ENCODE data around the gene PGBD2. TPM values are rescaled to one million over a fixed set of nuclear protein-coding genes. Genes with fewer than 3 reads are reported as not detected.
"Not testable (repeated sequence)": the region's sequence is repeated elsewhere in the genome, so short reads cannot be mapped to it uniquely, and the experiment has no call there.

PGBD2 gene
- total RNA-seq, 1 experiment from 2014 or later: 5.7 TPM

- no peaks in the 10 kb centered on the region for H3K27me3 ChIP-seq (replicated peaks; ENCODE audit: insufficient read depth, low read depth, low read length, poor library complexity)
- CTCF ChIA-PET: interaction anchor here (0.6 to 1.0 kb wide), 2 partner anchors 33 to 47 kb away, joined by 3 to 7 read pairs; no protein-coding TSS in a partner anchor
- H3K27ac ChIP-seq (ENCODE audit: low read depth, low read length, poor library complexity, severe bottlenecking): no peak overlapping the region
- intact Hi-C loops (cut with micrococcal nuclease; ENCODE audit: unreplicated experiment): loop anchor here (1.0 kb wide), 1 partner anchor 32 kb away; the partner anchor contains the start of gene PGBD2
- peaks cover 5% of the 10 kb centered on the region for H3K4me1 ChIP-seq (ENCODE audit: insufficient read depth, low read length, poor library complexity, severe bottlenecking)
- H3K4me3 ChIP-seq (ENCODE audit: low read depth, low read length, poor library complexity, severe bottlenecking): peak overlapping the region; percentile 79
- POLR2A ChIA-PET (ENCODE audit: low non-redundant PET): no interaction called here
- H3K36me3 ChIP-seq (ENCODE audit: insufficient read depth, low read length, poor library complexity, severe bottlenecking): no peaks in the 10 kb centered on the region
- no TSS peak for BruUV-seq (replicated peaks)
- TF ChIP-seq EZH2 (IDR thresholded peaks at IDR 0.05; ENCODE audit: borderline replicate concordance, low read depth, low read length, poor library complexity, severe bottlenecking): no peak
- TF ChIP-seq, protein P1, sequence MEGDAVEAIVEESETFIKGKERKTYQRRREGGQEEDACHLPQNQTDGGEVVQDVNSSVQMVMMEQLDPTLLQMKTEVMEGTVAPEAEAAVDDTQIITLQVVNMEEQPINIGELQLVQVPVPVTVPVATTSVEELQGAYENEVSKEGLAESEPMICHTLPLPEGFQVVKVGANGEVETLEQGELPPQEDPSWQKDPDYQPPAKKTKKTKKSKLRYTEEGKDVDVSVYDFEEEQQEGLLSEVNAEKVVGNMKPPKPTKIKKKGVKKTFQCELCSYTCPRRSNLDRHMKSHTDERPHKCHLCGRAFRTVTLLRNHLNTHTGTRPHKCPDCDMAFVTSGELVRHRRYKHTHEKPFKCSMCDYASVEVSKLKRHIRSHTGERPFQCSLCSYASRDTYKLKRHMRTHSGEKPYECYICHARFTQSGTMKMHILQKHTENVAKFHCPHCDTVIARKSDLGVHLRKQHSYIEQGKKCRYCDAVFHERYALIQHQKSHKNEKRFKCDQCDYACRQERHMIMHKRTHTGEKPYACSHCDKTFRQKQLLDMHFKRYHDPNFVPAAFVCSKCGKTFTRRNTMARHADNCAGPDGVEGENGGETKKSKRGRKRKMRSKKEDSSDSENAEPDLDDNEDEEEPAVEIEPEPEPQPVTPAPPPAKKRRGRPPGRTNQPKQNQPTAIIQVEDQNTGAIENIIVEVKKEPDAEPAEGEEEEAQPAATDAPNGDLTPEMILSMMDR (conservative IDR thresholded peaks at IDR 0.05; ENCODE audit: low read depth, low read length): no peak
- H3K9me3 ChIP-seq (ENCODE audit: low read depth, low read length, poor library complexity, severe bottlenecking): no peaks in the 10 kb centered on the region
- DNase-seq (ENCODE audit: low spot score): no peak
Observed at GRCh38 chr1:248873993-248874533, 32.0 kb upstream of the PGBD2 start.

DNA sequence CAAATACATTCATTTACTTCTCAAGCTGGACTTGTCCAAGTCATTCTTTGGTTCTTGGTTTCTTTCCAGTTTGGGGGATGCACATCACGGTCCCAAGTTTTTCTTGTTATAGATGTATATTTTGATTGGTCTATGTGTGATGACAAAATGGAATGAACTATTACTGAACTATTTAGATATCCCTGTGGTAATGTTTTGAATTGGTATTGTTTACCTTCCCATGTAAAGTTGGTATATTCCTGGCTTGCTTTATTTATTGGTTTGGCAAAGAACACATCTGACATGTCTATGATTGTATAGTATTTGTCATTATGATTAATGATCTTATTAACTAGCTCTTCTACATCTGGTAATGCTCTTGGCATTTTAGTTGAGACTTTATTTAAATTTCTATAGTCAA, 24.8 kb upstream of the PGBD2 start:
- H3K27me3 ChIP-seq (replicated peaks; ENCODE audit: insufficient read depth, low read depth, low read length, poor library complexity): no peaks in the 10 kb centered on the region
- H3K4me1 ChIP-seq (ENCODE audit: insufficient read depth, low read length, poor library complexity, severe bottlenecking): peaks cover 3% of the 10 kb centered on the region
- no peak overlapping the region for H3K27ac ChIP-seq (ENCODE audit: low read depth, low read length, poor library complexity, severe bottlenecking)
- intact Hi-C loops (cut with micrococcal nuclease; ENCODE audit: unreplicated experiment): no loop called here
- ChIA-PET POLR2A (ENCODE audit: low non-redundant PET) (no interaction called here), CTCF (no interaction called here)
- no TSS peak for BruUV-seq (replicated peaks)
- no peaks in the 10 kb centered on the region for H3K36me3 ChIP-seq (ENCODE audit: insufficient read depth, low read length, poor library complexity, severe bottlenecking)
- no peak for DNase-seq (ENCODE audit: low spot score)
- no peaks in the 10 kb centered on the region for H3K9me3 ChIP-seq (ENCODE audit: low read depth, low read length, poor library complexity, severe bottlenecking)
- no peak overlapping the region for H3K4me3 ChIP-seq (ENCODE audit: low read depth, low read length, poor library complexity, severe bottlenecking)
- TF ChIP-seq, protein P1 (conservative IDR thresholded peaks at IDR 0.05; ENCODE audit: low read depth, low read length): no peak
- TF ChIP-seq EZH2 (IDR thresholded peaks at IDR 0.05; ENCODE audit: borderline replicate concordance, low read depth, low read length, poor library complexity, severe bottlenecking): no peak

DNA sequence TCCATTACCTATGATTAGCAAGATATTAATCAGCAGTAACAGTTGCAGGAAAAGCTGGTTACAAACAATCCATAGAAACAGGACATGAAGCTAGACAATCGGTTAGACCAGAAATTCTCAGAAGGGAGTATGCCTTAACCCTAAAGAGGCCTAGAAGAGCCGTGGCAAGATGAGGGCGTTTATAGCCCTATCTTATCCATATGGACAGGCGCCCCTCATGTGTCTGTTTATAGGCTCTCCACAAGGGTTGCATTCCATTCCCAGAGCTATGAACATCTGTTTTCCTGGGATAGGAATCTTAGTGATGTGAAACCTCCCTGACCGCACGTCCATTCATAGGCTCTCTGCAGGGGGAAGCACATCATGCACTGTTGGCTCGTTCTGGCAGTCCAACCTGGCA, 23.6 kb upstream of the PGBD2 start:
- H3K27me3 ChIP-seq (replicated peaks; ENCODE audit: insufficient read depth, low read depth, low read length, poor library complexity); DNase-seq (ENCODE audit: low spot score); H3K9me3 ChIP-seq (ENCODE audit: low read depth, low read length, poor library complexity, severe bottlenecking); H3K36me3 ChIP-seq (ENCODE audit: insufficient read depth, low read length, poor library complexity, severe bottlenecking); BruUV-seq (replicated peaks); CTCF ChIA-PET; H3K4me3 ChIP-seq (ENCODE audit: low read depth, low read length, poor library complexity, severe bottlenecking); POLR2A ChIA-PET (ENCODE audit: low non-redundant PET); intact Hi-C loops (cut with micrococcal nuclease; ENCODE audit: unreplicated experiment); H3K27ac ChIP-seq (ENCODE audit: low read depth, low read length, poor library complexity, severe bottlenecking): not testable (repeated sequence)
- peaks cover 14% of the 10 kb centered on the region for H3K4me1 ChIP-seq (ENCODE audit: insufficient read depth, low read length, poor library complexity, severe bottlenecking)
